ENCODE measurements around the gene EYS. TPM values are rescaled to one million over a fixed set of nuclear protein-coding genes. Genes with fewer than 3 reads are reported as not detected.

The EYS gene
- total and polyA plus RNA-seq, 2 of the 8 experiments (the other 6 are each of a cell fraction or from before 2014, with no cell fraction given) = 0.05 to 0.13 TPM

DNA sequence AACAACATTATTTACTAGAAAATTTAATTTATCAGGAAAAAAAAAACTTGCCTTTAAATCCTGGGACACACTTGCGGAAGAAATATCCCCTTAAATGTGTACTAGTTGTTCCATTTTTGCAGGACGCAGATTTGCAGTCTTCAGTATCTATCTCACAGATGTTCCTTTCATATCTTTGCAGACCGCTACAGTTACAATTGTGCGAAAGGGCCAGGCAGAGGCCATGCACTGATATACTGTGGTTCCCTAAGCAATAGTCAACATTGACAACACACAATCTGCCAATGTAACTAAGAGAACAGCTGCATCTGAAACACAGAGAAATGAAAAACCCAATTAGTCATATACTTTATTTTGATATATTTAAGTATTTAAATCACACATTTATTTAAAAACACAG lies 411.2 kb downstream of the EYS start:
- Histone ChIP-seq H3K9ac (replicated peaks in 1 of 4; ENCODE audit: extremely low read depth in 1 of 4, low read depth in 3 of 4, low read length in 3 of 4) (no peak overlapping the region), H3K9me3 (ENCODE audit: insufficient read depth in 2 of 2, low read depth in 1 of 2, low read length in 1 of 2) (no peaks in the 10 kb centered on the region), H3K79me1 (ENCODE audit: low read depth, low read length) (no peaks in the 10 kb centered on the region), H3K23ac (ENCODE audit: insufficient read length) (no peak overlapping the region), H2BK12ac (ENCODE audit: low read depth, low read length) (no peak overlapping the region), H4K91ac (replicated peaks; ENCODE audit: insufficient read length, low read length) (no peak overlapping the region), H3K56ac (replicated peaks; ENCODE audit: insufficient read length, low read depth, low read length) (no peak overlapping the region), H2AK5ac (ENCODE audit: low read depth, low read length) (no peak overlapping the region), H3K14ac (ENCODE audit: insufficient read length) (no peak overlapping the region), H4K8ac (ENCODE audit: extremely low read depth, insufficient read depth, low read length) (no peak overlapping the region), H3K27ac (ENCODE audit: low read depth, low read length) (no peak overlapping the region), H3K27me3 (replicated peaks in 1 of 4; ENCODE audit: control insufficient read depth in 3 of 4, extremely low read depth in 1 of 4, insufficient read depth in 3 of 4, low read length in 3 of 4) (no peaks in the 10 kb centered on the region), H3K23me2 (ENCODE audit: low read depth, low read length) (no peaks in the 10 kb centered on the region), H3K79me2 (ENCODE audit: control insufficient read depth in 1 of 2, insufficient read depth in 2 of 2, low read length in 2 of 2) (no peaks in the 10 kb centered on the region), H3K4me1 (replicated peaks in 1 of 4; ENCODE audit: control insufficient read depth in 3 of 4, insufficient read depth in 4 of 4, low read length in 3 of 4) (no peaks in the 10 kb centered on the region), H2BK5ac (ENCODE audit: low read depth, low read length) (no peak overlapping the region), H3K4ac (replicated peaks; ENCODE audit: insufficient read length, low read depth, low read length) (no peak overlapping the region), H3K36me3 (ENCODE audit: control insufficient read depth in 2 of 4, insufficient read depth in 4 of 4, low read length in 3 of 4) (no peaks in the 10 kb centered on the region), H3K4me3 (ENCODE audit: extremely low read depth in 1 of 4, insufficient read depth in 2 of 4, low read depth in 3 of 4, low read length in 4 of 4) (no peak overlapping the region), H3K4me2 (ENCODE audit: insufficient read depth in 1 of 2, low read depth in 2 of 2, low read length in 2 of 2) (no peak overlapping the region), H4K5ac (ENCODE audit: insufficient read length, low read depth, low read length) (no peak overlapping the region), H2BK120ac (replicated peaks; ENCODE audit: low read depth, low read length) (no peak overlapping the region), H4K20me1 (replicated peaks in 1 of 2; ENCODE audit: control insufficient read depth in 1 of 2, insufficient read depth in 2 of 2, low read length in 2 of 2) (no peaks in the 10 kb centered on the region), H3K18ac (ENCODE audit: extremely low read depth, low read length) (no peak overlapping the region), H2BK20ac (ENCODE audit: low read length) (no peak overlapping the region), H2AFZ (ENCODE audit: low read length) (no peak overlapping the region), H2BK15ac (ENCODE audit: low read length) (no peak overlapping the region)
- 81% methylated on average over 4 of the region's 4 CpGs; no CpG with 5 or more reads in 1 of the 2 experiments for WGBS, 2 experiments (ENCODE audit: extremely low coverage in 1 of 2, insufficient coverage in 1 of 2, insufficient read length in 1 of 2, insufficient replicate concordance in 2 of 2, low coverage in 1 of 2, low lambda C conversion rate in 2 of 2, missing lambda C conversion rate in 1 of 2)
- ChIA-PET CTCF (ENCODE audit: partially characterized antibody) (no interaction called here), POLR2A (ENCODE audit: partially characterized antibody) (no interaction called here)
- DNase-seq (ENCODE audit: low read depth in 1 of 2, low spot score in 2 of 2) (no peak), FAIRE-seq (no peak)
- TF ChIP-seq, protein P1, sequence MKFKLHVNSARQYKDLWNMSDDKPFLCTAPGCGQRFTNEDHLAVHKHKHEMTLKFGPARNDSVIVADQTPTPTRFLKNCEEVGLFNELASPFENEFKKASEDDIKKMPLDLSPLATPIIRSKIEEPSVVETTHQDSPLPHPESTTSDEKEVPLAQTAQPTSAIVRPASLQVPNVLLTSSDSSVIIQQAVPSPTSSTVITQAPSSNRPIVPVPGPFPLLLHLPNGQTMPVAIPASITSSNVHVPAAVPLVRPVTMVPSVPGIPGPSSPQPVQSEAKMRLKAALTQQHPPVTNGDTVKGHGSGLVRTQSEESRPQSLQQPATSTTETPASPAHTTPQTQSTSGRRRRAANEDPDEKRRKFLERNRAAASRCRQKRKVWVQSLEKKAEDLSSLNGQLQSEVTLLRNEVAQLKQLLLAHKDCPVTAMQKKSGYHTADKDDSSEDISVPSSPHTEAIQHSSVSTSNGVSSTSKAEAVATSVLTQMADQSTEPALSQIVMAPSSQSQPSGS (IDR thresholded peaks at IDR 0.05; ENCODE audit: low read length) = no peak
- no peak for TF ChIP-seq JUN (IDR thresholded peaks at IDR 0.05; ENCODE audit: low read depth, low read length)
- TF ChIP-seq, protein P2, sequence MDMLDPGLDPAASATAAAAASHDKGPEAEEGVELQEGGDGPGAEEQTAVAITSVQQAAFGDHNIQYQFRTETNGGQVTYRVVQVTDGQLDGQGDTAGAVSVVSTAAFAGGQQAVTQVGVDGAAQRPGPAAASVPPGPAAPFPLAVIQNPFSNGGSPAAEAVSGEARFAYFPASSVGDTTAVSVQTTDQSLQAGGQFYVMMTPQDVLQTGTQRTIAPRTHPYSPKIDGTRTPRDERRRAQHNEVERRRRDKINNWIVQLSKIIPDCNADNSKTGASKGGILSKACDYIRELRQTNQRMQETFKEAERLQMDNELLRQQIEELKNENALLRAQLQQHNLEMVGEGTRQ (IDR thresholded peaks at IDR 0.05; ENCODE audit: low read length) = no peak
- TF ChIP-seq POU5F1 (IDR thresholded peaks at IDR 0.05; ENCODE audit: low read depth, low read length) = no peak
- no peak for TF ChIP-seq BACH1 (IDR thresholded peaks at IDR 0.05; ENCODE audit: low read length)
- TF ChIP-seq TAF7 (optimal IDR thresholded peaks at IDR 0.05; ENCODE audit: borderline replicate concordance, low read depth, low read length) = no peak
- TF ChIP-seq CEBPB (IDR thresholded peaks at IDR 0.05; ENCODE audit: low read depth, low read length) = no peak
- TF ChIP-seq HDAC2 (IDR thresholded peaks at IDR 0.05; ENCODE audit: borderline replicate concordance in 1 of 2, low read depth in 2 of 2, low read length in 2 of 2) = no peak
- no peak for TF ChIP-seq CHD2 (IDR thresholded peaks at IDR 0.05; ENCODE audit: low read length)
- no peak for TF ChIP-seq RXRA (IDR thresholded peaks at IDR 0.05; ENCODE audit: insufficient read depth, low read depth, low read length)
- TF ChIP-seq CBX8 (IDR thresholded peaks at IDR 0.05; ENCODE audit: borderline replicate concordance, low read depth, low read length) = no peak
- TF ChIP-seq RNF2 (IDR thresholded peaks at IDR 0.05; ENCODE audit: borderline replicate concordance, low read depth, low read length, missing control alignments, poor library complexity, severe bottlenecking) = no peak

All from H1 (cell line).